GM18498 (cell line): ENCODE results near the gene ATP23.

Experiments
- ATAC-seq: cut with Tn5 transposase; IDR thresholded peaks from one replicate; pipeline ENCODE4 v1.9.1; 2021; ENCODE audit warnings: mild to moderate bottlenecking, moderate library complexity; ENCODE audit not compliant: unreplicated experiment

The ATP23 gene

DNA sequence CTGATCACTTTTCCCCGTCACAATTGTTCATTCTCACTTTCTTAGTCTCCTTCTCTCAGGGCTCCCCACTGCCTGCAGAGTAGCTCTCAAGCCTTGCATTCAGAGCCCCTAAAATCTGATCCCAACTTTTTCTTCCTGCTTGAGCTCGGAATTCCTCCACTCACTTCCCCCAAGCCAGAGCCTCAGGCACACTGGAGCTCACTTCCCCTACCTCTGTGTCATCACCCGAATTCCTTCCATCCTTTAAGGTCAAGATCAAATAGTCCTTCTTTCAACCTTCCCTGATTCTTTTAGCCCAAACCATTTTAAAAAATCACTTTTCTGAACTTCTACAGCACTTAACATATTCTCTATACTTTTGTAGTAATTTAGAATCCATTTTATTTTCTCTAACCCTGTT, 34.1 kb upstream of the ATP23 start:
- ATAC-seq: no peak

GRCh38 chr12:57908511-57908910, 32.9 kb upstream of the ATP23 start:
- no peak for ATAC-seq

DNA sequence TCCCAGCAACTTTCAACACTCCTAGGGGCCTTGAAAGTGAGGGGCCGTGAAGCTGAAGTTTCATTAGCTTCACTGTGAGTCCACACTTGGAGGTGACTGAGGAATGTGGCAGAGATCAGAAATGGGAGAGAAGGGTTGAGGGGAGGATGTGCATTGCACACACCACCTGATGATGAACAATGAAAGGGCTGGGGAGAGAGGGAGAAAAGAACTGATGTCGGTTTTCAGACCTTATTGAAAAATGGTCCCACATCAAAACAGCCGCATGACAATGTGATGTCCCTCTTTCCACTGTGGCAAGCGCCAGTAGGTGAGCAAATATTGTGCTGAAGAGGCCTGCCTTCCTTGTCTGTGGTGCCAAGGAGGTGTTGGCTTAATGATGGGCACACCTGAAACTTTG, 32.3 kb upstream of the ATP23 start:
- no peak for ATAC-seq

GRCh38 chr12:57909611-57910010, 31.8 kb upstream of the ATP23 start:
- no peak for ATAC-seq

GRCh38 chr12:57918147-57918546, 23.2 kb upstream of the ATP23 start:
- no peak for ATAC-seq

DNA sequence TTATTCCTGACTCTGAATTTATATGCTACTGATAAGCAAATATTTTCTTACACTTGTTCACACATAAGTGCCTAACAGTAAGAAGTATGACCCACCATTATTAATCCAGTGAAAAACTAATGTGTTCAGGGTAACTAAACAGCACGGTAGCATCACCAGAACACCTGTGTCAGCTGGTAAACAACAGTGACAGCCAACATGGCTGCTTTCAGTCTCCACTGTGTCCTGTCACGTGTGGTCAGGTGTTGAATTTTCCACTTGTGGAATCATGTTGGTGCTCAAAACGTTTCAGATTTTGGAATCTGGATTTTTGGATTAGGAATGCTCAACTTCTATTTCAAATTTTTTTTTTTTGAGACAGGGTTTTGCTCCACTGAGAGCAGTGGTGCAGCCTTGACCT, 14.3 kb upstream of the ATP23 start:
- ATAC-seq: no peak

DNA sequence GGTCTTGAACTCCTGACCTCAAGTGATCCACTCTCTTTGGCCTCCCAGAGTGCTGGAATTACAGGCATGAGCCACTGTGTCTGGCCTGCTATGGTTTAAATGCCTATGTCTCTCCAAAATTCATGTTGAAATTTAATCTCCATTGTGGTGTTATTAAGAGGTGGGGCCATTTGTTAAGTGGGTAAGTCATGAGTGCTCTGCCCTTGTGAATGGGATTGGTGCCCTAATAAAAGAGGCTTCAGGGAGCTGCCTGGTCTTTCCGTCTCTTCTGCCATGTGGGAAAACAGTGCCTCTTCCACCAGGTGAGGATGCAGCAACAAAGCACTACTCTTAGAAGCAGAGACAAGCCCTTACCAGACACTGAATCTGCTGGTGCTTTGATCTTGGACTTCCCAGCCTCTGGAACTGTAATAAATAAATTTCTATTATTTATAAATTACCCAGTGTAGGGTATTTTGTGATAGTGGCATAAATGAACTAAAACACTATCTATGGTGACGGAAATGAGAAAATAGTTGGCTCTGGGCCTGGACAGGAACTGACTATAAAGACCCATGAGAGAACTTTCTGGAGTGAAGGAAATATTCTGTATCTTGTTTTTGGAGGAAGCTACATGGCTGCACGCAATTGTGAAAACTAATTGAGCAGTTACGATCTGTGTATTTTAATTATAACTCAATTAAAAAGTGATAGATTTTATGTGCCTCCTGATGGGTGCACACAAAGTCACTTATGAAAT, 12.1 kb upstream of the ATP23 start:
- ATAC-seq: no peak

DNA sequence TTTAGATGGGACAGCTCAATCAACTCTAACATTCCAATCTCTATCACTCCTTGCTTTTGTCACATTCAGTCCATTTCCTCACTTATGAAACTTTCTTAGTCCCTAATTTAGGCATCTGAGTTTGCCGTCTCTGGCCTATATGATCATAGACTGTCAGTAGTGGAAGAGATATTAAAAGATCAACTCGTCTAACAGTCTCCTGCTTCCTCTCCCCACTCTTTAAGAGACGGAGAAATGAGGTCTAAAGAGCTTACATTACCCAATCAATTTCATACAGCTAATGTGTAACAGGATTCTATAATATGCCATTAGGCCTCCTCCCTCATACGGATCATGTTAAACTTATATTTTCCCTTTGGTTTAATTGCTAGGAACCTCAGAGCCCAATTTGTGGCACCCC, 6.5 kb upstream of the ATP23 start:
- ATAC-seq: no peak

DNA sequence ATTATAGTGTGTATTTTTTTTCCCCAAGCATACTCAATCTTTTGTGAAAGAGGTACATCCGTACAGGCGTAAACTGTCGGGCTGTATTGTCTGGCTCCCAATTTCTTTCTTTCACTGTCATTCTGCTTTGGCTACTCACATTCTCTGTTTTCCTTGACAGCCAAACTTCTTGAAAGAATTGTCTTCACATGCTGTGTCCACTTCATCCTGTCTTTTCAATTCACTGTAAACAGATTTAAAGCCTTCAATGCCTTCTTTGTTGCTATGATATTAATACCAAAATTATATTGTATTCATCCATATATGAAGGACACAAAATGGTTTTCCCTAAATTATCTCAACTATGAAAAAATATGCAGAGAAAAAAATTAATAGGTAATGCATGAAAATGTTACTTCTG, 6.0 kb upstream of the ATP23 start:
- ATAC-seq: no peak

DNA sequence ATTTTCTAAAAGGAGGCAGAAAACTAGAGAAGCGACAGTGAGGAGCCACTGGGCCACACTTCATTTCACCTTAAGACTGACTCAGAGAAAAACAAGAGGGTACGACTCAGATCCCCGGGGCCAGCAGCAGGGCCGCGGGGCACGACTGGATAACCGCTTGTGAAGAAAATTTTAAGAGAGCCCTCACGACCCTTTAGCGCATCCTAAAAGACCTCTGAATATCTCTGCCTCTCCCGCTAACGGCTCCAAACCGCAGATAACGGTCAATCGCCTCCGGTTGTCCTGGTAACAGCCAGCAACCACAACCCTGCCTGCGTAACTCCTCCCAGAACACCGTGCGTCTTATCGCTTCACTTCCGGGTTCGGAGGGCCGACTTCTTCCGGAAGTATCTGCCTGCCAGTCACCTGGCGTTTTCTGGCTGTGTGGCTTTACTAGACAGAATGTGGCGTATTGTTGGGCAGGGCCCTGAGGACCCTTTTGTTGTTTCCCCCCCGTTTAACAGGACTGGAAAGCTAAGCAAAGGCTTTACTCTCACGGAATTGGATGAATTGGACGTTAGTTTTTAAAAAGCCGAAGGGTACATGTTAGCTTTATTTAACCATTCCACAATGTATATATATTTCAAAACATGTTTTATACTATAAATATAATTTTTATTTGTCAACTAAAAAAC, 5.4 kb upstream of the ATP23 start:
- peak; percentile 100 for ATAC-seq

GRCh38 chr12:57936513-57936883, 4.9 kb upstream of the ATP23 start:
- ATAC-seq: no peak

DNA sequence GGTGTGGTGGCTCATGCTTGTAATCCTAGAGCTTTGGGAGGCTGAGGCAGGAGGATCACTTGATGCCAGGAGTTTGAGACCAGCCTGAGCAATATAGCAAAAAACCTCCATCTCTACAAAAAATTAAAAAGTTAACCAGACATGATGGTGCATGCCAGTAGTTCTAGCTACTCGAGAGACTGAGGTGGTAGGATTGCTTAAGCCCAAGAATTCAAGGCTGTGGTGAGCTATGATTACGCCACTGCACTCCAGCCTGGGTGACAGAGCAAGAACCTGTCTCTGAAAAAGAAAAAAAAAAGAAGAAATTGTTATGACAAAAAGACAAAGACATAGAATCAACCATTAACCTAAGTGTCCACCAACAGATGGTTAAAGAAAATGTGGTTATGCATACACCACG, 2.1 kb upstream of the ATP23 start:
- no peak for ATAC-seq

GRCh38 chr12:57940052-57940914, 1.1 kb upstream of the ATP23 start:
- no peak for ATAC-seq

DNA sequence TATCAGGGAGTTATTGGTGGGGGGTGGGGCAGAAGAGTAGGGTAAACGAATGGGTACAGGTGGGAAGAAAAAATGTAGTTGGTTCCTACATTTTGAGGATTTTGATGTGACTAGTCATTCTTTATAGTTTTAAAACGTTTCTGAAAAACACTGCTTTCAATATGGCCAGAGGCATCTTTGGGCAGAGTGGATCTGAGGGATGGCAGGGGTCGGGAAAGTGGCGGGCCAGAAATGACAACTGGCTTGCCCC, 527 bp upstream of the ATP23 start:
- ATAC-seq: no peak

- no peak for ATAC-seq
Observed at GRCh38 chr12:57943438-57944080, 2.2 kb downstream of the ATP23 start.

DNA sequence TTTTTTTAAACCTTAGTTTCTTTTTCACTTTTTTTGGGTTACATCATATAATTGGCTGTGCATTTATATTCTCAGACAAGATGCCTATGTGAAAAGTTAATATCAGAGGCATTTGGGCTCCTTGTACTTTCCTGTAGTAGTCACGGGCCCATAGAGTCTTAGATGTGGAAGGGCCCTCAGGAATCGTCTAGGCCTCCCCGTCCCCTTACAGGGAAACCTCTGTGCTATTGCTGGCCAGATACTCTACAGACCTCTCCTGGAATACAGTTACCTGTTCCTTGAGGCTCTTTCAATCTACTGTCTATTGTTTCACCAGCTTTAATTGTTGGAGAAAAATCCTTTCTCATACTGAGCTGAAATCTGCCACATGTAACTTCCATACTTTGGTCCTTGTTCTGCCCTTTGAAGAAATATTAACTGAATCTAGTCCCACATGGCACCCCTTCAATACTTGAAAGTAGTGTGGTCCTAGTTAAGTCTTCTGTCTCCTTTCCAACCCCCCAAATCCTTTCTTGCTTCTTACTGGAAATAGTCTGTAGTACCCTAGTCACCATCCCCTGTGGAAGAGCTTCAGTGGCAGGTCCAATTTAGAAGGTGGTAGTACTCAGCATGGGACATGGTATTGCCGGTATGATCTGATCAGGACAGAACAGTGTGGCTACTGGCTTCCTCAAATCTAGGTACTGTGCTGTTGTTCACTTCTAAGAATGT, 3.1 kb downstream of the ATP23 start:
- ATAC-seq: no peak

DNA sequence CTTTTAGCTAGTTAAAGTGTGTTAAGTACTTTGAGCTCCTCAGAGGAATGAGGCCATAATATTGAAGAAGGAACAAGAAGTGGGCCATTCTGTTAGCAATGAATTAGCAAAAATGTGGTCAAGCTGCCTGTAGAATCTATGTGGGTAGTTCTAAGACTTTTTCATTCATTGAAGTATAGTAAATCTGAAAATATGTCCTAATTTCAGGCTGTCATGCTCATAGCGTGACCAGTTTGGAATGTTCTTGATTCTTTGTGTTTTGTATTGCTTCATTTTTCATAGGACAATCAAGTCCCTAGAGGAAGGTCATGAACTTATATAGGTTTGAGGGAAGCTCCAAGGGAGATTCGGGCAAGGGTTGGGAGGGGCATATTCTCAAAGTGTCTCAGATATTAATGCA, 11.4 kb downstream of the ATP23 start:
- ATAC-seq: no peak

GRCh38 chr12:57954768-57955167, 13.4 kb downstream of the ATP23 start:
- ATAC-seq: no peak

GRCh38 chr12:57958061-57958657, 16.8 kb downstream of the ATP23 start:
- ATAC-seq: no peak

DNA sequence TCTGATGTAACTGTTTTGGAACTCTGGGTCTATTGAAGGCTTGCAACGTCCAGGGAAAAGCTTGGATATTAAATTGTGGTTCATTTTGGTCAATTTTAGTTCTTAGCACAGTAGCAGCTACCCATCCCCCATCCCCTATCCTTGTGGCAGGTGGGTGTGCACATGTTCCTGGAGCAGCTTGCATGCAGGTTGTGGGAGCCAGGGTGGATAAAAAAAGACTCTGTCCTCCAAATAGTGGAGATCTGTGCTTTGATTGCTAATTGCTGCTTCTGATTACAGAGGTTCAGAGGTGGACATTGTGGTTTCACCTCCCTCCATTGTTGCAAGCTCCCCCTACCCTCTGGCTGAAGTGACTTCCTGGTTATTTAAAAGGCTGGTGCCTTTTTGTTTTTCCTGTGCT, 23.1 kb downstream of the ATP23 start:
- ATAC-seq: no peak

GRCh38 chr12:57965766-57966165, 24.4 kb downstream of the ATP23 start:
- no peak for ATAC-seq
